SK-N-SH treated with all-trans-retinoic acid at 6 μM for 48 hours (cell line): ENCODE data around the gene PKD2L1.
"Not testable (repeated sequence)": the region's sequence is repeated elsewhere in the genome, so short reads cannot be mapped to it uniquely, and the experiment has no call there.

Experiments used
- ATAC-seq: fragments of 200-7000 bp; cut with Tn5 transposase; 3 replicates; pipeline ENCODE4 v1.9.1; 2020; ENCODE audit warnings: mild to moderate bottlenecking, moderate library complexity
- BACH2 ChIP-seq: fragments of 250-450 bp; sonication (Bioruptor Pico); IDR thresholded peaks from 2 replicates; pipeline ENCODE4 v1.9.0; 2021; ENCODE audit warnings: mild to moderate bottlenecking, borderline replicate concordance
- GLIS3 ChIP-seq: fragments of 250-450 bp; sonication (Bioruptor Pico); IDR thresholded peaks from 2 replicates; pipeline ENCODE4 v1.5.0; 2020; ENCODE audit warnings: mild to moderate bottlenecking, moderate library complexity
- OSR1 ChIP-seq: fragments of 250-450 bp; sonication (Bioruptor Pico); IDR thresholded peaks from 2 replicates; pipeline ENCODE4 v1.8.0; 2022; ENCODE audit warnings: moderate library complexity, mild to moderate bottlenecking, inconsistent platforms
- PPARA ChIP-seq: fragments of 250-450 bp; sonication (Bioruptor Pico); IDR thresholded peaks from 2 replicates; pipeline ENCODE4 v1.5.0; 2020; ENCODE audit warnings: mild to moderate bottlenecking, borderline replicate concordance
- SNAI2 ChIP-seq: fragments of 250-450 bp; sonication (Bioruptor Pico); IDR thresholded peaks from 2 replicates; pipeline ENCODE4 v1.5.0; 2020; ENCODE audit warnings: mild to moderate bottlenecking, moderate library complexity
- TCF4 ChIP-seq: fragments of 250-450 bp; sonication (Bioruptor Pico); IDR thresholded peaks from 2 replicates; pipeline ENCODE4 v1.8.0; 2021; ENCODE audit warnings: mild to moderate bottlenecking, moderate library complexity, borderline replicate concordance
- TOX ChIP-seq: fragments of 250-450 bp; sonication (Bioruptor Pico); IDR thresholded peaks from 2 replicates; pipeline ENCODE4 v1.8.0; 2021; ENCODE audit warnings: mild to moderate bottlenecking, moderate library complexity, borderline replicate concordance
- ZFP3 ChIP-seq: fragments of 250-450 bp; sonication (Bioruptor Pico); IDR thresholded peaks from 2 replicates; pipeline ENCODE4 v1.5.0; 2020; ENCODE audit warnings: mild to moderate bottlenecking, moderate library complexity
- ZFP30 ChIP-seq: fragments of 450-650 bp; formaldehyde crosslinking; IDR thresholded peaks from 2 replicates; pipeline ENCODE4 v1.5.0; 2022; ENCODE audit warnings: mild to moderate bottlenecking, moderate library complexity
- ZNF565 ChIP-seq: fragments of 450-650 bp; formaldehyde crosslinking; conservative IDR thresholded peaks from 2 replicates; pipeline ENCODE4 v1.5.0; 2020; ENCODE audit warnings: low read depth, mild to moderate bottlenecking, moderate library complexity
- ZNF70 ChIP-seq: fragments of 450-650 bp; formaldehyde crosslinking; IDR thresholded peaks from 2 replicates; pipeline ENCODE4 v1.5.0; 2020; ENCODE audit warnings: mild to moderate bottlenecking, moderate library complexity
- ZNF8 ChIP-seq: fragments of 450-650 bp; formaldehyde crosslinking; IDR thresholded peaks from 2 replicates; pipeline ENCODE4 v1.5.0; 2020; ENCODE audit warnings: mild to moderate bottlenecking, moderate library complexity
- TF ChIP-seq, protein P1 (sequence below): fragments of 250-450 bp; sonication (Bioruptor Pico); IDR thresholded peaks from 2 replicates; pipeline ENCODE4 v1.8.0; 2021; ENCODE audit warnings: low read depth, mild to moderate bottlenecking, moderate library complexity, borderline replicate concordance
- TF ChIP-seq, protein P2 (sequence below): fragments of 250-450 bp; sonication (Bioruptor Pico); IDR thresholded peaks from 2 replicates; pipeline ENCODE4 v1.5.1; 2021; ENCODE audit warnings: mild to moderate bottlenecking, moderate library complexity
- TF ChIP-seq, protein P3 (sequence below): fragments of 250-450 bp; sonication (Bioruptor Pico); IDR thresholded peaks from 2 replicates; pipeline ENCODE4 v1.5.1; 2020; ENCODE audit warnings: low read depth, mild to moderate bottlenecking, moderate library complexity
- TF ChIP-seq, protein P4 (sequence below): fragments of 250-450 bp; sonication (Bioruptor Pico); IDR thresholded peaks from 2 replicates; pipeline ENCODE4 v1.5.0; 2020; ENCODE audit warnings: mild to moderate bottlenecking, moderate library complexity

The PKD2L1 gene

DNA sequence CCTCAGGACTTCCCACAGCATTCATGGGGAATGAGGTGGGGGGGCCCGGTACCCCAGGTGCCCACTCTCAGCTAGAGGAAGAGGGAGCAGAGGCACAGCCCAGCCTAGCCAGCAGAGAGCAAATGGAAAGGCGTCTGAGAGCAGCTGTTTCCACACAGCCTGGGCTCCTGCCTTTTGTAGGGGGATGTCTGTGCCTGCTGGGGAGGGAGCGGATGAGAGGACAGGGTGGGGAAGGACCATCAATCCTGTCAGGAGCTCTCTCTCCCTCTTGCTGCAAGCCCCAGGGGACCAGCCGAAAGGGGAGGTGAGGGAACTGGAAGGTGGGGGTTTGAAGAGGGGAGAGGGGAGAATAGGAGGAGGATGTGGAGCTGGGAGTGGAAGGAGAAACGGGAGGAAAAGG lies at the start of gene PKD2L1:
PKD2L1 (minus strand) TSS at position 150 of the 400 bp plus-strand sequence; CDS start at position 25, 125 bp downstream.
- ATAC-seq: no peak
- TF ChIP-seq TOX (CRISPR knock-in tag): no peak
- TF ChIP-seq, protein P1, sequence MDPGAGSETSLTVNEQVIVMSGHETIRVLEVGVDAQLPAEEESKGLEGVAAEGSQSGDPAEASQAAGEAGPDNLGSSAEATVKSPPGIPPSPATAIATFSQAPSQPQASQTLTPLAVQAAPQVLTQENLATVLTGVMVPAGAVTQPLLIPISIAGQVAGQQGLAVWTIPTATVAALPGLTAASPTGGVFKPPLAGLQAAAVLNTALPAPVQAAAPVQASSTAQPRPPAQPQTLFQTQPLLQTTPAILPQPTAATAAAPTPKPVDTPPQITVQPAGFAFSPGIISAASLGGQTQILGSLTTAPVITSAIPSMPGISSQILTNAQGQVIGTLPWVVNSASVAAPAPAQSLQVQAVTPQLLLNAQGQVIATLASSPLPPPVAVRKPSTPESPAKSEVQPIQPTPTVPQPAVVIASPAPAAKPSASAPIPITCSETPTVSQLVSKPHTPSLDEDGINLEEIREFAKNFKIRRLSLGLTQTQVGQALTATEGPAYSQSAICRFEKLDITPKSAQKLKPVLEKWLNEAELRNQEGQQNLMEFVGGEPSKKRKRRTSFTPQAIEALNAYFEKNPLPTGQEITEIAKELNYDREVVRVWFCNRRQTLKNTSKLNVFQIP (CRISPR knock-in tag): no peak
- no peak for TF ChIP-seq TCF4 (CRISPR knock-in tag)
- no peak for TF ChIP-seq GLIS3 (CRISPR knock-in tag)

DNA sequence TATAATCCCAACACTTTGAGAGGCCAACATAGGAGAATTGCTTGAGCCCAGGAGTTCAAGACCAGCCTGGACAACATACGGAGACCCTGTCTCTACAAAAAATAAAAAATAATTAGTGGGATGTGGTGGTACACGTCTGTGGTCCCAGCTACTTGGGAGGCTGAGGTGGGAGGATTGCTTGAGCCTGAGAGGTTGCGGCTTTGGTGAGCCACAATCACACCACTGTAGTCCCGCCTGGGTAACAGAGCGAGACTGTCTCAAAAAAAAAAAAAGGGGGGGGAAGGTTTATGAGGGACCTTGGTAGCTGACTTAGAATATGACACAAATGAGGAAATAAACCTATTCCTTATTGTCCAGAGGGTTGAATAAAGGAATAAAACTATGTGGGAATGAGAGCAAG lies 47.8 kb upstream of the PKD2L1 start:
- no peak for TF ChIP-seq ZFP3 (CRISPR knock-in tag)
- TF ChIP-seq PPARA (CRISPR knock-in tag): no peak
- no peak for ATAC-seq

DNA sequence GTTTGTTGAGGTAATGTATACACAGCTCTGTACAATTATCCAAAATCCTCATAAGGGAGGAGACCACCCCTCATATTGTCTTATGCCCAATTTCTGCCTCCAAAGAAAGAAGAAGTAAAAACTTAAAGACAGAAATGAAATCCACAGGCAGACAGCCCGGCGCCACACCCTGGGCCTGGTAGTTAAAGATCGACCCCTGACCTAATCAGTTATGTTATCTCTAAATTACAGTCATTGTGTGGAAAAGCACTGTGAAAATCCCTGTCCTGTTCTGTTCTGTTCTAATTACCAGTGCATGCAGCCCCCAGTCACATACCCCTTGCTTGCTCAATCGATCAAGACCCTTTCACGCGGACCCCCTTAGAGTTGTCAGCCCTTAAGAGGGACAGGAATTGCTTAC lies 46.6 kb upstream of the PKD2L1 start:
- not testable (repeated sequence) for ATAC-seq

DNA sequence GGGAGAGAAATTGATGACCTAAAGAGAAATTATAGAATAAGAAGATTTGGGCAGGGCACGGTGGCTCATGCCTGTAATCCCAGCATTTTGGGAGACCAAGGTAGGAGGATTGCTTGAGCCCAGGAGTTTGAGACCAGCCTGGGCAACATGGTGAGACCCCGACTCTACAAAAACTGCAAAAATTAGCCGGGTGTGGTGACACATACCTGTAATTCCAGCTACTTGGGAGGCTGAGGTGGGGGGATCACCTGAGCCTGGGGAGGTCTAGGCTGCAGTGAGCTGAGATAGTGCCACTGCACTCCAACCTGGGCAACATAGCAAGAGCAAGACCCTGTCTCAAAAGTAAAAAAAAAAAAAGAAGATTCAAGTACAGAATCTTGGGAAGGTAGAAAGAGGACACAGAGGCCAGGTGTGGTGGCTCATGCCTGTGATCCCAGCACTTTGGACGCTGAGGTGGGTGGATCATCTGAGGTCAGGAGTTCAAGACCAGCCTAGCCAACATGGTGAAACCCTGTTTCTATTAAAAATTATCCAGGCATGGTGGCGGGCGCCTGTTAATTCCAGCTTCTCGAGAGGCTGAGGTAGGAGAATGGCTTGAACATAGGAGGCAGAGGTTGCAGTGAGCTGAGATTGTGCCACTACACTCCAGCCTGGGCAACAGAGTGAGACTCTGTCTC lies 44.8 kb upstream of the PKD2L1 start:
- ATAC-seq: not testable (repeated sequence)

DNA sequence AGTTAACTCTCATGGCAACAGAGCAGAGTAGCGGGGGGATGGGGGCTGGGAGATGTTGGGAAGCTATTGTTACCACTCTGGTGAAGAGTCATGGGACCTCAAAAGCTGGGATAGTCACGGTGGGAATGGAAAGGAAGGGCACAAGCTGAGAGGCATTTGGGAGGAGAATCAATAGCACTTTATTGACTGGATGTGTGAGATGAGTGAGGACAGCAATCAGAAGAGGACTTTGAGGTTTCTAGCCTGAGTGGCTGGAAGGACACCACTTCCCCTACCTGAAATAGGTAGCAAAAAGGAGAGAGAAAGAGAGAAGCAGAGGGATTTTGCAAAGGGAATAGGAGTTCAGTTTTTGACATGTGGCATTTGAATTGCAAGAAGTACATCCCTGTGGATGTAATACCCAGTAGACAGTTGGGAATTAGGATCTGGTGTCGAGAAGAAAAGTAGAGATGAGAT lies 44.2 kb upstream of the PKD2L1 start:
- no peak for ATAC-seq

DNA sequence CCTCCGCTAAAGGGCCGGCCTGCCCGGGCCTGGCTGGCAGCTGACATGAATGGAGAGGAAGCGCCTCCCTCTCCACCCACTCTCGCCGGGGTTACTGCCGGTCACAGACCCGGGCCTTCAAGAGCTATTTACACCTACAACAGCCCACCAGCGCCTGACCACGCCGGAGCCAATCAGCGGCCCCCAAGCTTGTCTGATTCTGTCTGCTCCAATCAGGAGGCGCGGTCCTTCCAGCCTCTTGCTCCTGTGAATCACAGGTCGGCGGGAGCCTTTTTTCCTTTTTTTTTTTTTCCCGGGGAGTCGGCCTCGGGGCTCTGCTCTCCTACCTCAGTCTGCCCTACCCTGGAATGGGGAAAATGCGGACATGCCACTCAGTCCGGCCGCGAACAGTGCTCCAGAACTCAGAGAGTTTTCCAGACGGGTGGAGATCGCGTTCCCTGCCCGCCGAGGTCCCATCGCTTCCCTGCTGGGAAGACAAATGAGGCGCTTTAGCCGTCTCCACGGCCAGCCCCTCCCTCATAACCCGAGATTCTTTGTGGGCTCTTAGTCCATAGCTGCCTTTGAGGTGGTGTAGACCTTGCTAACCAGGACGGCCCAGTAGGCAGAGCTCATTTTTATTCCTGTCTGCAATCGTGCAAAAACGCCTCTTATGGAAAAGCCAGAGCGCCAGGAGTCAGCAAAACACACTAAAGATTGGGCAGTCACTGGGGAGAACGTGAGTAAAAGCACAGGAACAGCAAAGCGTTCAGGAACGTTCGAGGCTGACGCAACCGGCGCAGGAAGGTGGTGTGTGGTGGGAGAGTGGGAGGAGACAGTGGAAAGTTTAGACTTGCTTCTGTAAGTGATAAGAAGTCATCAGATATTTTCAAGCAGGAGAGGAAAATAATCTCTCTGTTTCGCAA lies 43.5 kb upstream of the PKD2L1 start:
- peak; percentile 95 for ATAC-seq

More for the DNA sequence above, 44.2 kb upstream of the PKD2L1 start:
- TF ChIP-seq GLIS3 (CRISPR knock-in tag): no peak
- TF ChIP-seq ZFP3 (CRISPR knock-in tag): peak; percentile 31; the same call in 1 of the 2 replicates
- TF ChIP-seq, protein P2, sequence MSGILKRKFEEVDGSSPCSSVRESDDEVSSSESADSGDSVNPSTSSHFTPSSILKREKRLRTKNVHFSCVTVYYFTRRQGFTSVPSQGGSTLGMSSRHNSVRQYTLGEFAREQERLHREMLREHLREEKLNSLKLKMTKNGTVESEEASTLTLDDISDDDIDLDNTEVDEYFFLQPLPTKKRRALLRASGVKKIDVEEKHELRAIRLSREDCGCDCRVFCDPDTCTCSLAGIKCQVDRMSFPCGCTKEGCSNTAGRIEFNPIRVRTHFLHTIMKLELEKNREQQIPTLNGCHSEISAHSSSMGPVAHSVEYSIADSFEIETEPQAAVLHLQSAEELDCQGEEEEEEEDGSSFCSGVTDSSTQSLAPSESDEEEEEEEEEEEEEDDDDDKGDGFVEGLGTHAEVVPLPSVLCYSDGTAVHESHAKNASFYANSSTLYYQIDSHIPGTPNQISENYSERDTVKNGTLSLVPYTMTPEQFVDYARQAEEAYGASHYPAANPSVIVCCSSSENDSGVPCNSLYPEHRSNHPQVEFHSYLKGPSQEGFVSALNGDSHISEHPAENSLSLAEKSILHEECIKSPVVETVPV (CRISPR knock-in tag): no peak

More for the DNA sequence above, 43.5 kb upstream of the PKD2L1 start:
- TF ChIP-seq ZNF70 (CRISPR knock-in tag) (no peak), SNAI2 (CRISPR knock-in tag) (0 out of 2 replicates have a peak, but pooled peaks have one; percentile 23), TCF4 (CRISPR knock-in tag) (peak; percentile 5; the same call in 1 of the 2 replicates), ZNF565 (CRISPR knock-in tag) (no peak), PPARA (CRISPR knock-in tag) (no peak), ZFP30 (CRISPR knock-in tag) (no peak), OSR1 (CRISPR knock-in tag) (no peak), BACH2 (CRISPR knock-in tag) (no peak), GLIS3 (CRISPR knock-in tag) (no peak), ZFP3 (CRISPR knock-in tag) (no peak), ZNF8 (CRISPR knock-in tag) (no peak)
- TF ChIP-seq, protein P3, sequence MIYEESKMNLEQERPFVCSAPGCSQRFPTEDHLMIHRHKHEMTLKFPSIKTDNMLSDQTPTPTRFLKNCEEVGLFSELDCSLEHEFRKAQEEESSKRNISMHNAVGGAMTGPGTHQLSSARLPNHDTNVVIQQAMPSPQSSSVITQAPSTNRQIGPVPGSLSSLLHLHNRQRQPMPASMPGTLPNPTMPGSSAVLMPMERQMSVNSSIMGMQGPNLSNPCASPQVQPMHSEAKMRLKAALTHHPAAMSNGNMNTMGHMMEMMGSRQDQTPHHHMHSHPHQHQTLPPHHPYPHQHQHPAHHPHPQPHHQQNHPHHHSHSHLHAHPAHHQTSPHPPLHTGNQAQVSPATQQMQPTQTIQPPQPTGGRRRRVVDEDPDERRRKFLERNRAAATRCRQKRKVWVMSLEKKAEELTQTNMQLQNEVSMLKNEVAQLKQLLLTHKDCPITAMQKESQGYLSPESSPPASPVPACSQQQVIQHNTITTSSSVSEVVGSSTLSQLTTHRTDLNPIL (CRISPR knock-in tag): 0 out of 2 replicates have a peak, but pooled peaks have one; percentile 16
- TF ChIP-seq, protein P4, sequence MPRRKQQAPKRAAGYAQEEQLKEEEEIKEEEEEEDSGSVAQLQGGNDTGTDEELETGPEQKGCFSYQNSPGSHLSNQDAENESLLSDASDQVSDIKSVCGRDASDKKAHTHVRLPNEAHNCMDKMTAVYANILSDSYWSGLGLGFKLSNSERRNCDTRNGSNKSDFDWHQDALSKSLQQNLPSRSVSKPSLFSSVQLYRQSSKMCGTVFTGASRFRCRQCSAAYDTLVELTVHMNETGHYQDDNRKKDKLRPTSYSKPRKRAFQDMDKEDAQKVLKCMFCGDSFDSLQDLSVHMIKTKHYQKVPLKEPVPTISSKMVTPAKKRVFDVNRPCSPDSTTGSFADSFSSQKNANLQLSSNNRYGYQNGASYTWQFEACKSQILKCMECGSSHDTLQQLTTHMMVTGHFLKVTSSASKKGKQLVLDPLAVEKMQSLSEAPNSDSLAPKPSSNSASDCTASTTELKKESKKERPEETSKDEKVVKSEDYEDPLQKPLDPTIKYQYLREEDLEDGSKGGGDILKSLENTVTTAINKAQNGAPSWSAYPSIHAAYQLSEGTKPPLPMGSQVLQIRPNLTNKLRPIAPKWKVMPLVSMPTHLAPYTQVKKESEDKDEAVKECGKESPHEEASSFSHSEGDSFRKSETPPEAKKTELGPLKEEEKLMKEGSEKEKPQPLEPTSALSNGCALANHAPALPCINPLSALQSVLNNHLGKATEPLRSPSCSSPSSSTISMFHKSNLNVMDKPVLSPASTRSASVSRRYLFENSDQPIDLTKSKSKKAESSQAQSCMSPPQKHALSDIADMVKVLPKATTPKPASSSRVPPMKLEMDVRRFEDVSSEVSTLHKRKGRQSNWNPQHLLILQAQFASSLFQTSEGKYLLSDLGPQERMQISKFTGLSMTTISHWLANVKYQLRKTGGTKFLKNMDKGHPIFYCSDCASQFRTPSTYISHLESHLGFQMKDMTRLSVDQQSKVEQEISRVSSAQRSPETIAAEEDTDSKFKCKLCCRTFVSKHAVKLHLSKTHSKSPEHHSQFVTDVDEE: 0 out of 2 replicates have a peak, but pooled peaks have one; percentile 13
- TF ChIP-seq, protein P1 (CRISPR knock-in tag): no peak
